Memory B cell (primary cell): ENCODE measurements around the gene EPS8L1.
"Not testable (repeated sequence)": the region's sequence is repeated elsewhere in the genome, so short reads cannot be mapped to it uniquely, and the experiment has no call there.

Experiments
- ATAC-seq: fragments of 150-1000 bp; cut with Tn5 transposase; 2 replicates; pipeline ENCODE4 v1.10.0; 2021; ENCODE audit warnings: low read depth, mild to moderate bottlenecking, moderate library complexity
- DNase-seq, 2 donors: peaks; one replicate each; pipeline ENCODE4 v3.0.0; 2022; ENCODE audit warnings: low spot score in 2 of 2
- H3K27ac Mint-ChIP-seq: one replicate; pipeline ENCODE4 v1.8.0; 2022; ENCODE audit warnings: mild to moderate bottlenecking, moderate library complexity, mixed read lengths
- H3K27me3 Mint-ChIP-seq: one replicate; pipeline ENCODE4 v1.8.0; 2022; ENCODE audit warnings: mixed read lengths
- H3K36me3 Mint-ChIP-seq: one replicate; pipeline ENCODE4 v1.8.0; 2022; ENCODE audit warnings: mild to moderate bottlenecking, mixed read lengths
- H3K4me1 Mint-ChIP-seq: one replicate; pipeline ENCODE4 v1.8.0; 2022; ENCODE audit warnings: mixed read lengths
- H3K4me3 Mint-ChIP-seq: one replicate; pipeline ENCODE4 v1.8.0; 2022; ENCODE audit warnings: mild to moderate bottlenecking, moderate library complexity, mixed read lengths
- H3K9me3 Mint-ChIP-seq: one replicate; pipeline ENCODE4 v1.8.0; 2022; ENCODE audit warnings: mixed read lengths

Gene EPS8L1

GRCh38 chr19:55065516-55065915, 10.2 kb upstream of the EPS8L1 start:
- ATAC-seq, H3K9me3 Mint-ChIP-seq, H3K4me3 Mint-ChIP-seq, H3K36me3 Mint-ChIP-seq, DNase-seq, H3K27ac Mint-ChIP-seq: not testable (repeated sequence)
- H3K4me1 Mint-ChIP-seq = peaks cover 12% of the 10 kb centered on the region
- peaks cover 26% of the 10 kb centered on the region for H3K27me3 Mint-ChIP-seq

DNA sequence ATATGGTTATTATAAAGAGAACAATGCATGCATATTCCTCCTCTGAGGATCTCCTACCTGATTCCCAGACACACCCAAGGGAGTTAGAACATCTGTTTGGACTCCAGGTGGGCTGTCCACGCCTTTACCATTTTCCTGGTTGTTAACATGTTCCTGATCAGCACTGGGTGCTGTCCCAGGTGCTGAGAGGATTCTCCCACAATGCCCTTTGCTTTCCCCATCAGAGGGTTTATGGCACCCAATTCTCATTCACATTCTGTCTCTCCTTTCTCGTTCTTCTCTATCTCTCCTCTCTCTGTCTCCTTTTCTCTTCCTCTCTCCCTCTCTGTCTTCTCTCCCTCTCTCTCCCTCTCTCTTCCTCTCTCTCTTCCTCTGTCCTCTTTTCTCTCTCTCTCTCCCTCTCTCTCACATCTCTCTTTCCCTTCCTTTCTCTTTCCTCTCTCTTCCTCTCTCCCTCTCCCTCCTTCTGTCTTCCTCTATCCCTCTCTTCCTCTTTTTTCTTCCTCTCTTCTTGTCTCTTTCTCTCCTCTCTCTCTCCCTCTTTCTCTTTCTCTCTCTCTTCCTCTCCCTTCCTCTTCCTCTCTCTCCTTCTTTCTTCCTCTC, 9.5 kb upstream of the EPS8L1 start:
- Mint-ChIP-seq H3K27ac (no peak overlapping the region), H3K4me3 (no peak overlapping the region), H3K27me3 (peaks cover 26% of the 10 kb centered on the region)

GRCh38 chr19:55067869-55068268, 7.8 kb upstream of the EPS8L1 start:
- H3K36me3 Mint-ChIP-seq = peaks cover 2% of the 10 kb centered on the region
- no peak for ATAC-seq
- peaks cover 10% of the 10 kb centered on the region for H3K4me1 Mint-ChIP-seq
- peaks cover 32% of the 10 kb centered on the region for H3K27me3 Mint-ChIP-seq
- peaks cover 4% of the 10 kb centered on the region for H3K9me3 Mint-ChIP-seq
- H3K27ac Mint-ChIP-seq = no peak overlapping the region
- peak overlapping the region; percentile 3 for H3K4me3 Mint-ChIP-seq
- no peak for DNase-seq

More for the DNA sequence above, 9.5 kb upstream of the EPS8L1 start:
- Mint-ChIP-seq H3K9me3 (peaks cover 4% of the 10 kb centered on the region), H3K36me3 (peaks cover 2% of the 10 kb centered on the region), H3K4me1 (peaks cover 12% of the 10 kb centered on the region)
- no peak for DNase-seq
- ATAC-seq = no peak

- H3K9me3 Mint-ChIP-seq = peaks cover 4% of the 10 kb centered on the region
- H3K27ac Mint-ChIP-seq = no peak overlapping the region
- H3K4me3 Mint-ChIP-seq = peak overlapping the region; percentile 57
- peaks cover 2% of the 10 kb centered on the region for H3K36me3 Mint-ChIP-seq
- DNase-seq = no peak
- ATAC-seq = peak; percentile 68
- peaks cover 37% of the 10 kb centered on the region for H3K27me3 Mint-ChIP-seq
- peaks cover 8% of the 10 kb centered on the region for H3K4me1 Mint-ChIP-seq
Measured at GRCh38 chr19:55068950-55069864, 6.5 kb upstream of the EPS8L1 start.

- ATAC-seq (no peak), DNase-seq (no peak)
- Mint-ChIP-seq H3K9me3 (peaks cover 4% of the 10 kb centered on the region), H3K27me3 (peaks cover 38% of the 10 kb centered on the region), H3K4me1 (peaks cover 8% of the 10 kb centered on the region), H3K4me3 (peak overlapping the region; percentile 57), H3K27ac (no peak overlapping the region), H3K36me3 (peaks cover 2% of the 10 kb centered on the region)
Measured at GRCh38 chr19:55069865-55070197, 5.8 kb upstream of the EPS8L1 start.

- DNase-seq (no peak), ATAC-seq (no peak)
- H3K27ac Mint-ChIP-seq = no peak overlapping the region
- H3K9me3 Mint-ChIP-seq = peaks cover 4% of the 10 kb centered on the region
- peaks cover 9% of the 10 kb centered on the region for H3K4me1 Mint-ChIP-seq
- H3K36me3 Mint-ChIP-seq = peaks cover 2% of the 10 kb centered on the region
- peaks cover 44% of the 10 kb centered on the region for H3K27me3 Mint-ChIP-seq
- no peak overlapping the region for H3K4me3 Mint-ChIP-seq
Measured at GRCh38 chr19:55070466-55071128, 5.1 kb upstream of the EPS8L1 start.

DNA sequence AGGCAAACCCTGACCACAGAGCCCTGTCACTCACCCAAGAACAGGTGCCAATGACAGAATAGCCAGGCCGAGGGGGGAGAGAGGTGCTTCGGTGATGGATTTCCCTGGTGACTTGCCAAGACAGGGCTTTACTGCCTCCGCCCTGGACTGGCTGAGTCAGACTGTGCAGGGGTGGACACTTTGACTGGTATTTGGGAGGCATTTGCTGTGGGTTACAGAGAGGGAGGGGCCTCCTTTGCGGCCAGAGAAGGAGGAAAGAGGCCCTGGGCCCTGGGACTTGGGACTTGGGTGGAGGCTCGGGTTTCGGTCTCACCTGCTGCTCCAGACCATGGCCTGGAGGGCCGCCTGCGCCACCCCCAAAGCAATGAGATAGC, 4.6 kb upstream of the EPS8L1 start:
- Mint-ChIP-seq H3K9me3 (peaks cover 4% of the 10 kb centered on the region), H3K4me1 (peaks cover 10% of the 10 kb centered on the region), H3K27ac (no peak overlapping the region), H3K36me3 (peaks cover 2% of the 10 kb centered on the region), H3K4me3 (no peak overlapping the region), H3K27me3 (peaks cover 45% of the 10 kb centered on the region)
- DNase-seq (no peak), ATAC-seq (no peak)

- no peak overlapping the region for H3K27ac Mint-ChIP-seq
- DNase-seq (no peak), ATAC-seq (no peak)
- H3K36me3 Mint-ChIP-seq = peaks cover 2% of the 10 kb centered on the region
- H3K9me3 Mint-ChIP-seq = no peaks in the 10 kb centered on the region
- H3K27me3 Mint-ChIP-seq = peaks cover 45% of the 10 kb centered on the region
- H3K4me1 Mint-ChIP-seq = peaks cover 10% of the 10 kb centered on the region
- H3K4me3 Mint-ChIP-seq = no peak overlapping the region
Measured at GRCh38 chr19:55071913-55072312, 3.8 kb upstream of the EPS8L1 start.

GRCh38 chr19:55076321-55076720, 652 bp downstream of the EPS8L1 start:
- H3K9me3 Mint-ChIP-seq = peaks cover 3% of the 10 kb centered on the region
- H3K4me1 Mint-ChIP-seq = peaks cover 16% of the 10 kb centered on the region
- H3K4me3 Mint-ChIP-seq = no peak overlapping the region
- ATAC-seq = no peak
- H3K36me3 Mint-ChIP-seq = peaks cover 3% of the 10 kb centered on the region
- no peak for DNase-seq
- no peak overlapping the region for H3K27ac Mint-ChIP-seq
- peaks cover 50% of the 10 kb centered on the region for H3K27me3 Mint-ChIP-seq

DNA sequence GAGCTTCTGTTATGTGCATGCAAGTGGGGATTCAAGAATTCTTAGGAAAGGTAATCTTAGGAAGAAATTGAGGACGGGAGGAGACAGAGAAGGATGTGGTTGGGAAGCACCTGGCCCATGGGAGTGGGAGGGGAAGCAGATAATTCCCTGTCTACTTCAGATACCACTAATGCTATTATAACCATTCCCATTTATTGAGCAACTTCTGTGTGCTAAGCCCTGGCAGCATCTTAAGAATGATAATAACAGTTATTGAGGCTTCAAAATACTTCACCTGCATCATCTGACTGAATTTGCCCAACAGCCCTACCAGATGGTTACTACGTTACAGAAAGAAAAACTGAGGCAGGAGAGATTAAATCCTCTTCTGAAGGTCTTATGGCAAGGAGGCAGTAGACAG, 1.4 kb downstream of the EPS8L1 start:
- DNase-seq (no peak), ATAC-seq (no peak)
- Mint-ChIP-seq H3K4me3 (no peak overlapping the region), H3K9me3 (peaks cover 3% of the 10 kb centered on the region), H3K27me3 (peaks cover 52% of the 10 kb centered on the region), H3K36me3 (peaks cover 3% of the 10 kb centered on the region), H3K4me1 (peaks cover 16% of the 10 kb centered on the region), H3K27ac (no peak overlapping the region)

- H3K9me3 Mint-ChIP-seq = peaks cover 5% of the 10 kb centered on the region
- H3K27me3 Mint-ChIP-seq = peaks cover 55% of the 10 kb centered on the region
- ATAC-seq = no peak
- peaks cover 3% of the 10 kb centered on the region for H3K36me3 Mint-ChIP-seq
- peaks cover 22% of the 10 kb centered on the region for H3K4me1 Mint-ChIP-seq
- DNase-seq = no peak
- peak overlapping the region; percentile 21 for H3K4me3 Mint-ChIP-seq
- no peak overlapping the region for H3K27ac Mint-ChIP-seq
Measured at GRCh38 chr19:55078996-55079395, 3.3 kb downstream of the EPS8L1 start.

GRCh38 chr19:55079400-55080038, 3.9 kb downstream of the EPS8L1 start:
- H3K27ac Mint-ChIP-seq = no peak overlapping the region
- H3K4me1 Mint-ChIP-seq = peaks cover 22% of the 10 kb centered on the region
- DNase-seq = no peak
- H3K27me3 Mint-ChIP-seq = peaks cover 55% of the 10 kb centered on the region
- peaks cover 5% of the 10 kb centered on the region for H3K9me3 Mint-ChIP-seq
- peak overlapping the region; percentile 80 for H3K4me3 Mint-ChIP-seq
- peaks cover 3% of the 10 kb centered on the region for H3K36me3 Mint-ChIP-seq
- ATAC-seq = no peak

GRCh38 chr19:55080121-55080967, 4.7 kb downstream of the EPS8L1 start:
- Mint-ChIP-seq H3K27me3 (peaks cover 53% of the 10 kb centered on the region), H3K36me3 (peaks cover 3% of the 10 kb centered on the region), H3K9me3 (peaks cover 5% of the 10 kb centered on the region), H3K4me1 (peaks cover 22% of the 10 kb centered on the region), H3K4me3 (peak overlapping the region; percentile 80), H3K27ac (no peak overlapping the region)
- DNase-seq (peak in 1 of 2 donors; percentile 52), ATAC-seq (peak; percentile 48)
